ENCODE results near the gene ORM2. TPM values are rescaled to one million over a fixed set of nuclear protein-coding genes. Genes with fewer than 3 reads are reported as not detected.
"Not testable (repeated sequence)": the region's sequence is repeated elsewhere in the genome, so short reads cannot be mapped to it uniquely, and the experiment has no call there.

Gene ORM2
- not detected for total RNA-seq

- H3K27me3 Mint-ChIP-seq; H3K36me3 Mint-ChIP-seq (ENCODE audit: low read depth); POLR2A ChIA-PET; H3K9me3 Mint-ChIP-seq; CTCF ChIA-PET; H3K4me1 Mint-ChIP-seq; H3K27ac Mint-ChIP-seq; DNase-seq: not testable (repeated sequence)
- H3K4me3 Mint-ChIP-seq, result peak within 1 kb of the TSS; percentile 42
These were observed at the start of gene ORM2 for GRCh38 chr9:114329625-114330022. Gene ORM2 (plus strand): TSS chr9:114329869. CDS start chr9:114329905, 36 bp downstream.

- no peaks in the 10 kb centered on the region for H3K9me3 Mint-ChIP-seq
- no peak overlapping the region for H3K4me3 Mint-ChIP-seq
- H3K4me1 Mint-ChIP-seq, result peaks cover 2% of the 10 kb centered on the region
- ChIA-PET CTCF (no interaction called here), POLR2A (no interaction called here)
- no peaks in the 10 kb centered on the region for H3K27me3 Mint-ChIP-seq
- H3K36me3 Mint-ChIP-seq (ENCODE audit: low read depth), result no peaks in the 10 kb centered on the region
- no peak overlapping the region for H3K27ac Mint-ChIP-seq
- DNase-seq, result no peak
These were observed 48.8 kb upstream of the ORM2 start for GRCh38 chr9:114280636-114281472.

- no peak overlapping the region for H3K4me3 Mint-ChIP-seq
- no peak overlapping the region for H3K27ac Mint-ChIP-seq
- DNase-seq, result no peak
- no peaks in the 10 kb centered on the region for H3K36me3 Mint-ChIP-seq (ENCODE audit: low read depth)
- H3K4me1 Mint-ChIP-seq, result peaks cover 2% of the 10 kb centered on the region
- H3K9me3 Mint-ChIP-seq, result no peaks in the 10 kb centered on the region
- ChIA-PET POLR2A (no interaction called here), CTCF (no interaction called here)
- no peaks in the 10 kb centered on the region for H3K27me3 Mint-ChIP-seq
These were observed 48.1 kb upstream of the ORM2 start for GRCh38 chr9:114281473-114282103.

- no peaks in the 10 kb centered on the region for H3K27me3 Mint-ChIP-seq
- no peaks in the 10 kb centered on the region for H3K9me3 Mint-ChIP-seq
- CTCF ChIA-PET, result no interaction called here
- peaks cover 2% of the 10 kb centered on the region for H3K4me1 Mint-ChIP-seq
- H3K36me3 Mint-ChIP-seq (ENCODE audit: low read depth), result no peaks in the 10 kb centered on the region
- POLR2A ChIA-PET, result no interaction called here
- no peak overlapping the region for H3K27ac Mint-ChIP-seq
- no peak overlapping the region for H3K4me3 Mint-ChIP-seq
- DNase-seq, result no peak
These were observed 47.6 kb upstream of the ORM2 start for GRCh38 chr9:114282104-114282485.

GRCh38 chr9:114282507-114282906, 47.2 kb upstream of the ORM2 start:
- CTCF ChIA-PET, result no interaction called here
- no peaks in the 10 kb centered on the region for H3K36me3 Mint-ChIP-seq (ENCODE audit: low read depth)
- POLR2A ChIA-PET, result no interaction called here
- H3K27ac Mint-ChIP-seq, result no peak overlapping the region
- no peaks in the 10 kb centered on the region for H3K27me3 Mint-ChIP-seq
- H3K4me3 Mint-ChIP-seq, result no peak overlapping the region
- peaks cover 2% of the 10 kb centered on the region for H3K4me1 Mint-ChIP-seq
- no peaks in the 10 kb centered on the region for H3K9me3 Mint-ChIP-seq
- DNase-seq, result no peak

GRCh38 chr9:114282926-114283325, 46.7 kb upstream of the ORM2 start:
- H3K9me3 Mint-ChIP-seq, result no peaks in the 10 kb centered on the region
- no peaks in the 10 kb centered on the region for H3K36me3 Mint-ChIP-seq (ENCODE audit: low read depth)
- H3K27ac Mint-ChIP-seq, result no peak overlapping the region
- CTCF ChIA-PET, result no interaction called here
- no peaks in the 10 kb centered on the region for H3K27me3 Mint-ChIP-seq
- peak; percentile 46 for DNase-seq
- POLR2A ChIA-PET, result no interaction called here
- H3K4me3 Mint-ChIP-seq, result no peak overlapping the region
- H3K4me1 Mint-ChIP-seq, result peaks cover 2% of the 10 kb centered on the region

- ChIA-PET POLR2A (no interaction called here), CTCF (no interaction called here)
- Mint-ChIP-seq H3K27me3 (no peaks in the 10 kb centered on the region), H3K36me3 (ENCODE audit: low read depth) (no peaks in the 10 kb centered on the region), H3K4me3 (no peak overlapping the region), H3K4me1 (peaks cover 2% of the 10 kb centered on the region), H3K27ac (no peak overlapping the region), H3K9me3 (no peaks in the 10 kb centered on the region)
- no peak for DNase-seq
These were observed 46.0 kb upstream of the ORM2 start for GRCh38 chr9:114283551-114284111.

GRCh38 chr9:114284316-114285060, 45.2 kb upstream of the ORM2 start:
- Mint-ChIP-seq H3K36me3 (ENCODE audit: low read depth) (no peaks in the 10 kb centered on the region), H3K27me3 (no peaks in the 10 kb centered on the region), H3K4me3 (no peak overlapping the region), H3K9me3 (no peaks in the 10 kb centered on the region), H3K27ac (no peak overlapping the region), H3K4me1 (peaks cover 2% of the 10 kb centered on the region)
- ChIA-PET POLR2A (no interaction called here), CTCF (no interaction called here)
- DNase-seq, result no peak

- ChIA-PET CTCF (interaction anchor here (1.4 kb wide), 1 partner anchor 130 kb away, joined by 3 read pairs; the partner anchor contains the start of gene COL27A1), POLR2A (no interaction called here)
- DNase-seq, result no peak
- Mint-ChIP-seq H3K27me3 (no peaks in the 10 kb centered on the region), H3K9me3 (no peaks in the 10 kb centered on the region), H3K36me3 (ENCODE audit: low read depth) (no peaks in the 10 kb centered on the region), H3K4me1 (peaks cover 2% of the 10 kb centered on the region), H3K27ac (no peak overlapping the region), H3K4me3 (no peak overlapping the region)
These were observed 44.4 kb upstream of the ORM2 start for GRCh38 chr9:114285166-114285867.

- ChIA-PET POLR2A (no interaction called here), CTCF (interaction anchor here (1.4 kb wide), 1 partner anchor 131 kb away, joined by 3 read pairs; the partner anchor contains the start of gene COL27A1)
- Mint-ChIP-seq H3K36me3 (ENCODE audit: low read depth) (no peaks in the 10 kb centered on the region), H3K27me3 (no peaks in the 10 kb centered on the region), H3K9me3 (no peaks in the 10 kb centered on the region), H3K4me1 (peaks cover 6% of the 10 kb centered on the region), H3K27ac (no peak overlapping the region), H3K4me3 (no peak overlapping the region)
- no peak for DNase-seq
These were observed 43.5 kb upstream of the ORM2 start for GRCh38 chr9:114286146-114286679.

- ChIA-PET POLR2A (no interaction called here), CTCF (interaction anchor here (1.2 to 1.5 kb wide), 3 partner anchors 18 to 181 kb away, joined by 3 to 5 read pairs (median 3); partner anchors contain the start of gene COL27A1)
- peaks cover 6% of the 10 kb centered on the region for H3K4me1 Mint-ChIP-seq
- H3K36me3 Mint-ChIP-seq (ENCODE audit: low read depth), result no peaks in the 10 kb centered on the region
- no peaks in the 10 kb centered on the region for H3K9me3 Mint-ChIP-seq
- H3K27ac Mint-ChIP-seq, result no peak overlapping the region
- no peaks in the 10 kb centered on the region for H3K27me3 Mint-ChIP-seq
- no peak for DNase-seq
- no peak overlapping the region for H3K4me3 Mint-ChIP-seq
These were observed 42.5 kb upstream of the ORM2 start for GRCh38 chr9:114287001-114287762.

- Mint-ChIP-seq H3K4me1 (peaks cover 6% of the 10 kb centered on the region), H3K4me3 (no peak overlapping the region), H3K27ac (no peak overlapping the region), H3K9me3 (no peaks in the 10 kb centered on the region), H3K36me3 (ENCODE audit: low read depth) (no peaks in the 10 kb centered on the region), H3K27me3 (no peaks in the 10 kb centered on the region)
- no peak for DNase-seq
- ChIA-PET CTCF (interaction anchor here (1.2 to 1.5 kb wide), 2 partner anchors 17 to 182 kb away, joined by 3 to 5 read pairs; no protein-coding TSS in a partner anchor), POLR2A (no interaction called here)
These were observed 41.9 kb upstream of the ORM2 start for GRCh38 chr9:114287763-114288192.

Data from activated CD4-positive, alpha-beta T cell treated with anti-CD3 and anti-CD28 coated beads, Interleukin-2, amount 10 ng/mL, durations not matched to agents 7 days and 5 days (primary cell).